GM12878 (cell line): ENCODE results near the gene ZNF19. TPM values are rescaled to one million over a fixed set of nuclear protein-coding genes. Genes with fewer than 3 reads are reported as not detected.

Experiments
- CEBPZ ChIP-seq: fragments of 150-350 bp; IDR thresholded peaks from 2 replicates; pipeline ENCODE4 v1.6.1; 2016; ENCODE audit warnings: low read depth, low read length
- E2F8 ChIP-seq: fragments of 450-650 bp; IDR thresholded peaks from 2 replicates; pipeline ENCODE4 v1.6.1; 2018; ENCODE audit warnings: mild to moderate bottlenecking, low read depth, moderate library complexity; ENCODE audit not compliant: partially characterized antibody
- EP300 ChIP-seq, 2 experiments: fragments of 150-350 bp in 1 of 2; IDR thresholded peaks; 2 replicates each; pipeline ENCODE4 v1.6.1; 2011 to 2012; ENCODE audit warnings: low read depth in 2 of 2, low read length in 2 of 2, borderline replicate concordance in 1 of 2, improper control_type of control experiment in 1 of 2, inconsistent platforms in 1 of 2; ENCODE audit not compliant: control insufficient read depth in 1 of 2
- ETV6 ChIP-seq, 2 experiments: fragments of 450-650 bp in 1 of 2; IDR thresholded peaks in 1 of 2; conservative IDR thresholded peaks in 1 of 2; 2 replicates each; pipeline ENCODE4 v1.6.1; 2014; ENCODE audit warnings: antibody characterized with exemption in 1 of 2, borderline replicate concordance in 1 of 2, low read depth in 1 of 2, mild to moderate bottlenecking in 1 of 2, moderate library complexity in 1 of 2
- HCFC1 ChIP-seq: fragments of 150-350 bp; IDR thresholded peaks from 2 replicates; pipeline ENCODE4 v1.6.1; 2014; ENCODE audit warnings: low read length
- IRF5 ChIP-seq: fragments of 450-650 bp; IDR thresholded peaks from 2 replicates; pipeline ENCODE4 v1.6.1; 2017; ENCODE audit warnings: borderline replicate concordance
- NFYA ChIP-seq: IDR thresholded peaks from 2 replicates; pipeline ENCODE4 v1.6.1; 2011; ENCODE audit warnings: low read depth, mild to moderate bottlenecking, low read length, improper control_type of control experiment, borderline replicate concordance
- POLR2AphosphoS2 ChIP-seq: IDR thresholded peaks from 2 replicates; pipeline ENCODE4 v1.6.1; 2011; ENCODE audit warnings: low read depth, mild to moderate bottlenecking, low read length, improper control_type of control experiment, moderate library complexity
- TARDBP ChIP-seq: IDR thresholded peaks from 2 replicates; pipeline ENCODE4 v1.6.1; 2016; ENCODE audit warnings: borderline replicate concordance
- ZBED1 ChIP-seq: IDR thresholded peaks from 2 replicates; pipeline ENCODE4 v1.6.1; 2016; ENCODE audit warnings: borderline replicate concordance
- ZBTB4 ChIP-seq: fragments of 450-650 bp; formaldehyde crosslinking; IDR thresholded peaks from 2 replicates; pipeline ENCODE4 v1.4.0; 2022; ENCODE audit warnings: mild to moderate bottlenecking, moderate library complexity
- ZNF687 ChIP-seq: fragments of 450-650 bp; IDR thresholded peaks from 2 replicates; pipeline ENCODE4 v1.6.1; 2017; ENCODE audit warnings: mild to moderate bottlenecking, moderate library complexity
- polyA plus RNA-seq, 11 experiments: library from polyadenylated mRNA; depleted of rRNA in 4 of 11; unstranded in 6 of 11; stranded (reverse) in 5 of 11; fragments of >200 nt; fragmentation: Nextera tagmentation in 4 of 11; fragmentation: Illumina TruSeq in 1 of 11; extraction: Ambion mirVana in 4 of 11; extraction: Trizol in 1 of 11; gene quantifications; 1 replicate in 1 of 11; 2 replicates in 10 of 11; pipeline versions ENCODE4 v1.2.1 to v1.2.3, GENCODE V29; 2011 to 2016; ENCODE audit warnings: inconsistent platforms in 2 of 11, missing spikeins in 2 of 11, low read depth in 1 of 11
- total RNA-seq, 4 experiments: library from RNA; depleted of rRNA in 3 of 4; stranded (reverse); fragments of >200 nt in 3 of 4; fragmentation: Illumina TruSeq in 1 of 4; extraction: Trizol in 1 of 4; gene quantifications; 2 replicates each; pipeline versions ENCODE4 v1.2.1 to v1.2.3, GENCODE V29; 2013 to 2021

The ZNF19 gene
- total and polyA plus RNA-seq, 10 of the 15 experiments (the other 5 are each of a cell fraction or from before 2014, with no cell fraction given): 1.0 to 3.3 (median 2.0) TPM

- TF ChIP-seq ZNF687 (no peak), IRF5 (no peak), ZBED1 (no peak), ZBTB4 (CRISPR knock-in tag) (no peak), ETV6 (conservative IDR thresholded peaks at IDR 0.05 in 1 of 2, IDR thresholded peaks at IDR 0.05 in 1 of 2; ENCODE audit: borderline replicate concordance in 1 of 2, low read depth in 1 of 2) (no peak), E2F8 (no peak), HCFC1 (no peak), TARDBP (peak; percentile 89), NFYA (no peak), CEBPZ (no peak), POLR2AphosphoS2 (no peak), EP300 (IDR thresholded peaks at IDR 0.05; ENCODE audit: borderline replicate concordance in 1 of 2, control insufficient read depth in 1 of 2, low read depth in 2 of 2, low read length in 2 of 2) (peak in 1 of 2 experiments; percentile 24; a peak in 1 of 4 replicates)
These were observed 62.9 kb downstream of the ZNF19 start (continued) for GRCh38 chr16:71426069-71426879.
